ENCODE data around the gene ASIP. TPM values are rescaled to one million over a fixed set of nuclear protein-coding genes. Genes with fewer than 3 reads are reported as not detected.

The ASIP gene
- total RNA-seq, 1 donor from 2014 or later = not detected

GRCh38 chr20:34293119-34293518, 51.9 kb downstream of the ASIP start:
- no peak for TF ChIP-seq CTCF (IDR thresholded peaks at IDR 0.05; ENCODE audit: unreplicated experiment)
- Mint-ChIP-seq H3K4me3 (ENCODE audit: unreplicated experiment) (peak overlapping the region; percentile 73), H3K4me1 (ENCODE audit: unreplicated experiment) (peaks cover 18% of the 10 kb centered on the region), H3K36me3 (ENCODE audit: low read depth, unreplicated experiment) (peaks cover 55% of the 10 kb centered on the region), H3K27ac (ENCODE audit: unreplicated experiment) (peak overlapping the region; percentile 78), H3K27me3 (ENCODE audit: unreplicated experiment) (peaks cover 13% of the 10 kb centered on the region), H3K9me3 (ENCODE audit: unreplicated experiment) (no peaks in the 10 kb centered on the region)
- DNase-seq (ENCODE audit: low spot score) = no peak

- no peaks in the 10 kb centered on the region for H3K9me3 Mint-ChIP-seq (ENCODE audit: unreplicated experiment)
- H3K36me3 Mint-ChIP-seq (ENCODE audit: low read depth, unreplicated experiment) = peaks cover 55% of the 10 kb centered on the region
- H3K27me3 Mint-ChIP-seq (ENCODE audit: unreplicated experiment) = peaks cover 13% of the 10 kb centered on the region
- TF ChIP-seq CTCF (IDR thresholded peaks at IDR 0.05; ENCODE audit: unreplicated experiment) = no peak
- H3K4me3 Mint-ChIP-seq (ENCODE audit: unreplicated experiment) = peak overlapping the region; percentile 43
- H3K27ac Mint-ChIP-seq (ENCODE audit: unreplicated experiment) = peak overlapping the region; percentile 78
- peaks cover 18% of the 10 kb centered on the region for H3K4me1 Mint-ChIP-seq (ENCODE audit: unreplicated experiment)
- DNase-seq (ENCODE audit: low spot score) = peak; percentile 14
Measured at GRCh38 chr20:34293589-34293988, 52.4 kb downstream of the ASIP start.

- no peak for DNase-seq (ENCODE audit: low spot score)
Measured at GRCh38 chr20:34294563-34294962, 53.3 kb downstream of the ASIP start.

GRCh38 chr20:34295284-34295683, 54.1 kb downstream of the ASIP start:
- no peaks in the 10 kb centered on the region for H3K9me3 Mint-ChIP-seq (ENCODE audit: unreplicated experiment)
- peaks cover 13% of the 10 kb centered on the region for H3K27me3 Mint-ChIP-seq (ENCODE audit: unreplicated experiment)
- peaks cover 18% of the 10 kb centered on the region for H3K4me1 Mint-ChIP-seq (ENCODE audit: unreplicated experiment)
- peaks cover 47% of the 10 kb centered on the region for H3K36me3 Mint-ChIP-seq (ENCODE audit: low read depth, unreplicated experiment)
- H3K27ac Mint-ChIP-seq (ENCODE audit: unreplicated experiment) = no peak overlapping the region
- H3K4me3 Mint-ChIP-seq (ENCODE audit: unreplicated experiment) = peak overlapping the region; percentile 31
- DNase-seq (ENCODE audit: low spot score) = no peak
- TF ChIP-seq CTCF (IDR thresholded peaks at IDR 0.05; ENCODE audit: unreplicated experiment) = no peak

More at GRCh38 chr20:34294563-34294962, 53.3 kb downstream of the ASIP start:
- Mint-ChIP-seq H3K27me3 (ENCODE audit: unreplicated experiment) (peaks cover 13% of the 10 kb centered on the region), H3K4me1 (ENCODE audit: unreplicated experiment) (peaks cover 18% of the 10 kb centered on the region), H3K9me3 (ENCODE audit: unreplicated experiment) (no peaks in the 10 kb centered on the region), H3K27ac (ENCODE audit: unreplicated experiment) (no peak overlapping the region), H3K4me3 (ENCODE audit: unreplicated experiment) (peak overlapping the region; percentile 29), H3K36me3 (ENCODE audit: low read depth, unreplicated experiment) (peaks cover 54% of the 10 kb centered on the region)
- TF ChIP-seq CTCF (IDR thresholded peaks at IDR 0.05; ENCODE audit: unreplicated experiment) = no peak

GRCh38 chr20:34296468-34296867, 55.2 kb downstream of the ASIP start:
- Mint-ChIP-seq H3K9me3 (ENCODE audit: unreplicated experiment) (no peaks in the 10 kb centered on the region), H3K4me3 (ENCODE audit: unreplicated experiment) (no peak overlapping the region), H3K27me3 (ENCODE audit: unreplicated experiment) (peaks cover 9% of the 10 kb centered on the region), H3K27ac (ENCODE audit: unreplicated experiment) (no peak overlapping the region), H3K4me1 (ENCODE audit: unreplicated experiment) (peaks cover 22% of the 10 kb centered on the region), H3K36me3 (ENCODE audit: low read depth, unreplicated experiment) (peaks cover 36% of the 10 kb centered on the region)
- no peak for DNase-seq (ENCODE audit: low spot score)
- TF ChIP-seq CTCF (IDR thresholded peaks at IDR 0.05; ENCODE audit: unreplicated experiment) = no peak
